Testis (tissue), 3 donors: ENCODE results near the gene ATP10B. TPM values are rescaled to one million over a fixed set of nuclear protein-coding genes. Genes with fewer than 3 reads are reported as not detected.

Experiments used
- DNase-seq: peaks from one replicate; pipeline ENCODE4 v3.0.0-alpha.2; 2019
- H3K27ac ChIP-seq, 2 donors: fragments of 200-600 bp; sonication (generic); one replicate each; pipeline ENCODE4 v1.5.1; 2019
- H3K27me3 ChIP-seq: fragments of 200-600 bp; sonication (generic); one replicate; pipeline ENCODE4 v1.5.1; 2019
- H3K36me3 ChIP-seq: fragments of 200-600 bp; sonication (generic); one replicate; pipeline ENCODE4 v1.5.1; 2017; ENCODE audit warnings: low read depth; ENCODE audit errors: missing control alignments
- H3K4me1 ChIP-seq: fragments of 200-600 bp; sonication (generic); one replicate; pipeline ENCODE4 v1.5.1; 2019
- H3K4me3 ChIP-seq, 2 donors: fragments of 200-600 bp; sonication (generic); one replicate each; pipeline ENCODE4 v1.5.1; 2017 to 2019
- H3K9me3 ChIP-seq: fragments of 200-600 bp; sonication (generic); one replicate; pipeline ENCODE4 v1.5.1; 2017
- CTCF ChIP-seq, 3 experiments: fragments of 450-650 bp in 2 of 3; fragments of 200-600 bp in 1 of 3; sonication (generic) in 1 of 3; IDR thresholded peaks; one replicate each; pipeline ENCODE4 v1.5.1; 2016 to 2019; ENCODE audit warnings: antibody characterized with exemption in 3 of 3, mild to moderate bottlenecking in 2 of 3, moderate library complexity in 1 of 3
- POLR2A ChIP-seq: fragments of 450-650 bp; IDR thresholded peaks from one replicate; pipeline ENCODE4 v1.6.1; 2017; ENCODE audit warnings: antibody characterized with exemption, mild to moderate bottlenecking, moderate library complexity
- WGBS, 2 donors: methylation state at CpG; one replicate each; pipeline ENCODE4 v1.1.5; 2018; 5-methylcytosine and 5-hydroxymethylcytosine counted together
- intact Hi-C: fragments of 100-400 bp; cut with DNase I; formaldehyde crosslinking; loops from one replicate; pipeline ENCODE4 v1.15.1; 2023; ENCODE audit warnings: low total_unique reads
- polyA plus RNA-seq: library from polyadenylated mRNA; stranded (reverse); fragments of 350-450 nt; fragmentation: Illumina TruSeq; extraction: RNeasy Lipid Tissue Mini Kit (QIAGEN cat#74804); gene quantifications from one replicate; pipeline ENCODE4 v1.2.3, GENCODE V29; 2014; ENCODE audit warnings: low read depth, low replicate concordance; ENCODE audit not compliant: insufficient read depth
- total RNA-seq, 2 donors: library from RNA; depleted of rRNA; stranded (reverse); fragments of >200 nt; gene quantifications; one replicate each; pipeline ENCODE4 v1.2.3, GENCODE V29; 2016

The ATP10B gene
- total and polyA plus RNA-seq, 3 donors from 2014 or later = 0.63 to 2.0 (median 1.9) TPM

GRCh38 chr5:160520609-160521391 lies 331.2 kb downstream of the ATP10B start:
- Histone ChIP-seq H3K27me3 (no peaks in the 10 kb centered on the region), H3K4me1 (peaks cover 13% of the 10 kb centered on the region), H3K27ac (peak overlapping the region in 1 of 2 donors; percentile 42), H3K36me3 (no peaks in the 10 kb centered on the region), H3K9me3 (no peaks in the 10 kb centered on the region), H3K4me3 (no peak overlapping the region)
- intact Hi-C loops = no loop called here
- peak; percentile 35 for DNase-seq
- TF ChIP-seq POLR2A (no peak), CTCF (IDR thresholded peaks at IDR 0.05) (no peak)
- WGBS, 2 donors = 52 to 76% methylated on average over 6 of the region's 6 CpGs

- H3K36me3 ChIP-seq = no peaks in the 10 kb centered on the region
- no peak for DNase-seq
- H3K4me1 ChIP-seq = peaks cover 7% of the 10 kb centered on the region
- no peak overlapping the region for H3K4me3 ChIP-seq
- 94 to 95% methylated on average over 8 of the region's 8 CpGs for WGBS, 2 donors
- no peaks in the 10 kb centered on the region for H3K9me3 ChIP-seq
- H3K27me3 ChIP-seq = no peaks in the 10 kb centered on the region
- no peak overlapping the region for H3K27ac ChIP-seq
- intact Hi-C loops = no loop called here
- TF ChIP-seq CTCF (IDR thresholded peaks at IDR 0.05) (no peak), POLR2A (no peak)
These were observed 335.1 kb downstream of the ATP10B start for GRCh38 chr5:160516696-160517530.

GRCh38 chr5:160514866-160515265 lies 337.1 kb downstream of the ATP10B start:
- intact Hi-C loops = no loop called here

GRCh38 chr5:160514191-160514590 lies 337.8 kb downstream of the ATP10B start:
- H3K36me3 ChIP-seq = no peaks in the 10 kb centered on the region
- H3K27me3 ChIP-seq = no peaks in the 10 kb centered on the region
- H3K9me3 ChIP-seq = no peaks in the 10 kb centered on the region
- intact Hi-C loops = no loop called here
- H3K4me1 ChIP-seq = no peaks in the 10 kb centered on the region
- 90 to 93% methylated on average over 2 of the region's 2 CpGs for WGBS, 2 donors
- H3K4me3 ChIP-seq = no peak overlapping the region
- no peak for DNase-seq
- H3K27ac ChIP-seq = no peak overlapping the region
- TF ChIP-seq CTCF (IDR thresholded peaks at IDR 0.05) (no peak), POLR2A (no peak)

More at GRCh38 chr5:160514866-160515265, 337.1 kb downstream of the ATP10B start:
- Histone ChIP-seq H3K36me3 (no peaks in the 10 kb centered on the region), H3K4me3 (no peak overlapping the region), H3K27me3 (no peaks in the 10 kb centered on the region), H3K27ac (no peak overlapping the region), H3K4me1 (no peaks in the 10 kb centered on the region), H3K9me3 (no peaks in the 10 kb centered on the region)
- no peak for TF ChIP-seq CTCF (IDR thresholded peaks at IDR 0.05)
- no peak for TF ChIP-seq POLR2A
- no peak for DNase-seq
- 83 to 87% methylated on average over 3 of the region's 3 CpGs for WGBS, 2 donors
